ENCODE results near the gene LSM2. TPM values are rescaled to one million over a fixed set of nuclear protein-coding genes. Genes with fewer than 3 reads are reported as not detected.
"Not testable (repeated sequence)": the region's sequence is repeated elsewhere in the genome, so short reads cannot be mapped to it uniquely, and the experiment has no call there.

Gene LSM2
- 24.6 TPM for total RNA-seq
- long read RNA-seq, transcript LSM2-208 (5 exons, 876 nt), result major isoform, 15 of 18 reads
- long read RNA-seq, partial matches to known transcripts, result 0 of 18 reads
- long read RNA-seq, other reads (novel, unspliced or antisense), result 1 of 18 reads

- intact Hi-C loops (cut with DNase I), result no loop called here
- ATAC-seq, result peak; percentile 99
- DNase-seq (ENCODE audit: missing footprints), result peak; percentile 99
Measured at GRCh38 chr6:31806470-31807272, at the start of gene LSM2. TSS of gene LSM2 (minus strand) at chr6:31806966. CDS start at chr6:31806757, 209 bp downstream.

DNA sequence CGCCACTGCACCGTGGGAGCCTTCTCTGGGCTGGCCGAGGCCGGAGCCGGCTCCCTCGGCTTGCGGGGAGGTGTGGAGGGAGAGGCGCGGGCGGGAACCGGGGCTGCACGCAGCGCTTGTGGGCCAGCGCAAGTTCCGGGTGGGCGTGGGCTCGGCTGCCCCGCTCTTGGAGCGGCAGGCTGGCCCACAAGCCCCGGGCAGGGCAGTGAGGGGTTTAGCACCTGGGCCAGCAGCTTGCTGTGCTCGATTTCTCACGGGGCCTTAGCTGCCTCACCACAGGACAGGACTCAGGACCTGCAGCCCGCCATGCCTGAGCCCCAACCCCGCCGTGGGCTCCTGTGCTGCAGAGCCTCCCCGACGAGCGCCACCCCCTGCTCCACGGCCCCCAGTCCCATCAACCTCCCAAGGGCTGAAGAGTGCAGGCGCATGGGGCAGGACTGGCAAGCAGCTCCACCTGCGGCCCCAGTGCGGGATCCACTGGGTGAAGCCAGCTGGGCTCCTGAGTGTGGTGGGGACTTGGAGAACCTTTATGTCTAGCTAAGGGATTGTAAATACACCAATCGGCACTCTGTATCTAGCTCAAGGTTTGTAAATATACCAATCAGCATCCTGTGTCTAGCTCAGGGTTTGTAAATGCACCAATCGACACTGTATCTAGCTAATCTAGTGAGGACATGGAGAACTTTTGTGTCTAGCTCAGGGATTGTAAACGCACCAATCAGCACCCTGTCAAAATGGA is 45.4 kb upstream of the LSM2 start:
- DNase-seq (ENCODE audit: missing footprints); intact Hi-C loops (cut with DNase I); ATAC-seq: not testable (repeated sequence)

DNA sequence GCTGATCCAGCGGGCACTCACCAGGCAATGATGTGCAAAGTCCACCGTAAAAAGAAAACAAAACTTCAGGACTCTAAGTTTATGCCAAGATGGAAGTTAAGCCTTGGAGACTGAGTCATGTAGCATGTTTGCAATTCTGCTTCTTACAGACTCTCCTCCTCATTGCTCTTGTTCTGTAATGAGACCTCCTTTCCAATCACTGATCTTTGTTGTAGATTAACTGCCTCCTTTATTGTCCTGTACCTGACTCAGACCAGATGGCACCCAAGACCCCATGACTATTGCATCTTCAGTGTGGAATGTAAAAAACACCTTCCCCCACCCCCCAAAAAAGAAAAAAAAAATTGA is 44.7 kb upstream of the LSM2 start:
- intact Hi-C loops (cut with DNase I), result no loop called here
- no peak for ATAC-seq
- DNase-seq (ENCODE audit: missing footprints), result no peak

- DNase-seq (ENCODE audit: missing footprints), result no peak
- intact Hi-C loops (cut with DNase I), result no loop called here
- no peak for ATAC-seq
Measured at GRCh38 chr6:31850765-31851484, 44.2 kb upstream of the LSM2 start.

- intact Hi-C loops (cut with DNase I), result no loop called here
- ATAC-seq (no peak), DNase-seq (ENCODE audit: missing footprints) (no peak)
Measured at GRCh38 chr6:31847276-31847978, 40.7 kb upstream of the LSM2 start.

GRCh38 chr6:31844507-31844906 is 37.7 kb upstream of the LSM2 start:
- no peak for ATAC-seq
- DNase-seq (ENCODE audit: missing footprints), result no peak
- intact Hi-C loops (cut with DNase I), result no loop called here

DNA sequence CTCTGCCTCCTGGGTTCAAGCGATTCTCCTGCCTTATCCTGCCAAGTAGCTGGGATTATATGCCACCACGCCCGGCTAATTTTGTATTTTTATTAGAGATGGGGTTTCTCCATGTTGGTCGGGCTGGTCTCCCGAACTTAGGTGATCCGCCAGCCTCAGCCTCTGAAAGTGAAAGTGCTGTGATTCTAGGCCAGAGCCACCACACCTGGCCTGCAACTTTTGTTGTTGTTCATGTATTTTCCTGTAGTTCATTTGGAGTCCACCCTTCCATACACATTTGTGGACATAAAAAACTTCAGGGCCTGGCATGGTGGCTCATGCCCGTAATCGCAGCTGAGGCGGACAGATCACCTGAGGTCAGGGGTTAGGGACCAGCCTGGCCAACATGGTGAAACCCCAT is 35.3 kb upstream of the LSM2 start:
- DNase-seq (ENCODE audit: missing footprints) (no peak), ATAC-seq (no peak)
- intact Hi-C loops (cut with DNase I), result no loop called here

DNA sequence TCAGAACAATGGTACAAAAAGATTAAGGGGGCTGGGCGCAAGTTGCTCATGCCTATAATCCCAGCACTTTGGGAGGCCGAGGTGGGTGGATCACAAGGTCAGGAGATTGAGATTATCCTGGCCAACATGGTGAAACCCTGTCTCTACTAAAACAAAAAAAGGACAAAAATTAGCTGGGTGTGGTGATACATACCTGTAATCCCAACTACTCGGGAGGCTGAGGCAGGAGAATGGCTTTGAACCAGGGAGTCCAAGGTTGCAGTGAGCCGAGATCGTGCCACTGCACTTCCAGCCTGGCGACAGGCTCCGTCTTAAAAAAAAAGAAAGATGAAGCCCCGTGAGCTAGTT is 33.0 kb upstream of the LSM2 start:
- intact Hi-C loops (cut with DNase I), result loop anchor here (10.0 kb wide), 1 partner anchor 295 kb away; the partner anchor contains the start of genes ATP6V1G2, DDX39B and NFKBIL1
- not testable (repeated sequence) for ATAC-seq; DNase-seq (ENCODE audit: missing footprints)

- DNase-seq (ENCODE audit: missing footprints) (no peak), ATAC-seq (no peak)
- intact Hi-C loops (cut with DNase I), result loop anchor here (10.0 kb wide), 1 partner anchor 294 kb away; the partner anchor contains the start of genes ATP6V1G2, DDX39B and NFKBIL1
Measured at GRCh38 chr6:31838968-31839367, 32.2 kb upstream of the LSM2 start.

GRCh38 chr6:31838114-31838553 is 31.4 kb upstream of the LSM2 start:
- intact Hi-C loops (cut with DNase I), result loop anchor here (10.0 kb wide), 1 partner anchor 293 kb away; the partner anchor contains the start of genes ATP6V1G2, DDX39B and NFKBIL1
- ATAC-seq; DNase-seq (ENCODE audit: missing footprints): not testable (repeated sequence)

- DNase-seq (ENCODE audit: missing footprints) (no peak), ATAC-seq (no peak)
- intact Hi-C loops (cut with DNase I), result loop anchor here (10.0 kb wide), 1 partner anchor 293 kb away; the partner anchor contains the start of genes ATP6V1G2, DDX39B and NFKBIL1
Measured at GRCh38 chr6:31837369-31838113, 30.8 kb upstream of the LSM2 start.

DNA sequence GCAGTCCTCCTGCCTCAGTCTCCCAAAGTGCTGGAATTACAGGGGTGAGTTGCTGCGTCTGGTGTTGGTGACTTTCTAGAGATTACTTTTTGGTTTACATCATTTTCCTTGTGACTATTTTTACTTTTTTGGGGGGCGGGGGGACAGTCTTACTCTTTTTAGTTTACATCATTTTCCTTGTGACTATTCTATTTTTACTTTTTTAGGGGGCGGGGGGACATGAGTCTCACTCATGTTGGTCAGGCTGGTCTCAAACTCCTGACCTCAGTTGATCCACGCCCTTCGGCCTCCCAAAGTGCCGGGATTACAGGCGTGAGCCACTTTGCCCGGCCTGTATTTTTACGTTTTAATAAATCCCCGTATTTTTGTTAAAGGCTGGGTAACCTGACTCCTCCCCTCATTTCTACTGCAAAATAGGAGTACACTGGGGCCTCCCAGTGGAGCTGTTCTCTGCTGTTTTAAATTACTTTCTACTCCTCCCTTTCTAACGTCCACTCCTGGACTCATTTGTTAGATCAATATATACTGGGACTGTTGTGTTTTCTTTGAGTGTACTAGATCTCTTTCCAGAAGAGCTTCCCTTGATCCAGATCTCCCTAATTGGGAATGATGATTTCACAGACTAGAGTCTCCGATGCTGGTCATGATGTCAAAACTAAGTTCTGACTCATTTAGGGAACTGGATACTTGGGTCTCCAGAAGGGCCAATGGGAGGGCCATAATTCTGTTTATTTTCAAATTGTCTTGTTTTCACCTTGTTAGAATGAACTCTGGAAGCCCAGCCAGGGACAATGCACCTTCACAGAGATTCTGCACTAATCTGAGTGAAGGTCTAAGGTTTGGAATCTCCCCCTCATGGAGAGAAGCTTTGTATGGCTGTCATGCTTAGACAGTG is 30.0 kb upstream of the LSM2 start:
- no peak for ATAC-seq
- intact Hi-C loops (cut with DNase I), result loop anchor here (10.0 kb wide), 1 partner anchor 292 kb away; the partner anchor contains the start of genes ATP6V1G2, DDX39B and NFKBIL1
- no peak for DNase-seq (ENCODE audit: missing footprints)

DNA sequence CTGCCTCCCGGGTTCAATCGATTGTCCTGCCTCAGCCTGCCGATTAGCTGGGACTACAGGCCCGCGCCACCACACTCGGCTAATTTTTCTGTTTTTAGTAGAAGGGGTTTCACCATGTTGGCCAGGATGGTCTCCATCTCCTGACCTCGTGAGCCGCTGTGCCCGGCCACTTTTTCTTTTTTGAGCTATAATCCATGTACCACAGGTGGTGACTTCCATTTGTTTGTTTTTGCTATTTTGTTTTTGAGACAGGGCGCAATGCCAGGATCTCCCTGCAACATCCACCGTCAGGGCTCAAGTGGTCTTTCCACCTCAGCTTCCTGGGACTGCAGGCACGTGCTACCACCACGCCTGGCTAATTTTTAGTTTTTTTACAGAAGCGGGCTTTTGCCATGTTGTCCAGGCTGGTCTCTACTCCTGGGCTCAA is 29.3 kb upstream of the LSM2 start:
- ATAC-seq, result no peak
- DNase-seq (ENCODE audit: missing footprints), result no peak
- intact Hi-C loops (cut with DNase I), result loop anchor here (10.0 kb wide), 1 partner anchor 291 kb away; the partner anchor contains the start of genes ATP6V1G2, DDX39B and NFKBIL1

DNA sequence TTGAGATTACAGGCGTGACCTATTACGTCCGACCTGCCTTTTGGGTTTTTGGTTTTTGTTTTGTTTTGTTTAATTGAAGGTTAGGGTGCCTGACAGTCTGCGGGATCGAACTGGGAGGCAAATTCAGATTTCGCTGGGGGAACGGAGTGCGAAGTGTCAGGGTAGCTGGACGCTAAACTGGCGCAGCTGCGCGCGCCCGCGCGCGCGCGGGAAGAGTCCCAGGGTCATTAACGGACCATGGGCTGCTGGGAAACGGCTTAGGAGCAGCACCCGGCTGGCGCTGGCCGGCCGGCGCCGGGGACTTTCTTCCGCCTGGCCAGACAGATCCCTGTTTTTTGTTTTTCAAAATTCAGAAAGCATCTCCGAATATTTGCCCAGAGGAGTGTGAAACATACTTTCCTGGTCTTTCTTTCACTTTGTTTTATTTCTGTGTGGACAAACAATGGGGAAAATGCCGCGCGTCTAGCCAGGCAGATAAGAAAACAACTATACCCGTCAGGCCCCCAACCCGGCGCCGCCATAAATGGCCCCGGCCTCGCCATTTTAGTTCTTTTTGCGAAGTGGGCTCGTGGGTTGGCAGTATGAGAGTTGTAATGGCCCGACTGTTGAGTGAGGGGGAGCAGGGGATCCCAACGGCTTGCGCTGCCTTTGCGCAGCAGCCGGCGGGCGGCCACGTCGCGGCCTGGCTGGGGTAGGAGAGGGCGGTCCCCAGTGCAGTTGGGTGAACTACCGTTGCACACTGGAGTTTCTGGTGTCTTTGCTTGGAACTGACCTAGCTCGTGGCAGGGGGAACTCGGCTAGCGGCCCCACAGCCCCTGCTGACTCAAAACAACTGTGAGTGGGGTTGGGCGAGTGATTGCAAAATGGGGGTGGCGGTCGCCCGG is 27.8 kb upstream of the LSM2 start:
- DNase-seq (ENCODE audit: missing footprints) (peak; percentile 94), ATAC-seq (peak; percentile 92)
- intact Hi-C loops (cut with DNase I), result loop anchor here (5.0 to 10.0 kb wide), 3 partner anchors 152 to 290 kb away; partner anchors contain the start of genes ATP6V1G2, CSNK2B, DDX39B and LY6G5B

Measured in Right ventricle myocardium inferior (tissue), 1 donor.